Fibroblast of villous mesenchyme (primary cell): ENCODE data around the gene BCAM. TPM values are rescaled to one million over a fixed set of nuclear protein-coding genes. Genes with fewer than 3 reads are reported as not detected.

Experiments
- DNase-seq: peaks from one replicate; pipeline ENCODE4 v3.0.0-alpha.2; 2010; ENCODE audit warnings: low read depth
- H3K4me3 ChIP-seq: 2 replicates; pipeline ENCODE4 v1.5.1; 2011; ENCODE audit warnings: low read depth, mild to moderate bottlenecking, low read length
- total RNA-seq: library from RNA; depleted of rRNA; stranded (reverse); fragments of >200 nt; gene quantifications from 2 replicates; pipeline ENCODE4 v1.2.3, GENCODE V29; 2012
- TF ChIP-seq, protein P1 (sequence below): IDR thresholded peaks from 2 replicates; pipeline ENCODE4 v1.5.1; 2012; ENCODE audit warnings: low read depth, mild to moderate bottlenecking, low read length; ENCODE audit not compliant: insufficient read depth

Gene BCAM
- total RNA-seq, 1 donor = 15.1 TPM

DNA sequence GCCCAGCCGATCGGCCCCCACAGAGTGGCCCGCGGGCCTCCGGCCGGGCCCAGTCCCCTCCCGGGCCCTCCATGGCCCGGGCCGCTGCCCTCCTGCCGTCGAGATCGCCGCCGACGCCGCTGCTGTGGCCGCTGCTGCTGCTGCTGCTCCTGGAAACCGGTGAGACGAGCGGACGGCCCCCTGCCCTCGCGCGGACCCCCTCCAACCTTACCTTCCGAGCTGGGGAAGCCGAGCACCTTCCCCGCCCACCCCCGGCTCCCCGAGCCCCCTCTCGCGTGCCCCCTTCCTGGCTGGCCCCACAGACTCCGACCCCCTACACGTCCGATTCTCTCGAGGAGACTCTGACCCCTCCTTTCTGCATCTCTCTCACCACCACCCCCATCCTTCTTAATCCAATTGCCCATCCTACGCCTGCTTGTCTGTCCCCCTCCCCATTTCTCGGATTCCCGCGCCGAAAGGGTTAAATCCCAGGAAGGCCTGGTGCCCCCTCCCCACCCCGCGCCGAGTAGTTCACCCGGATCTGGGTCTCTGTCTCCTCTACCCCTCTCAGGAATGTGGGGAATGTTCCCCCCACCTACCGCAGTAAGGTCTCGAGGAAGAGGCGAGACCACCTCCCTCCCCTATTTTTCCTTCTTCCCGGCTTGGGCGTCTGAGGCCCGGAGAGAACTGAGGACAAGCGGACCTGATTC is 37.7 kb downstream of the BCAM start:
- DNase-seq = peak; percentile 47
- peak overlapping the region; percentile 91 for H3K4me3 ChIP-seq
- TF ChIP-seq, protein P1, sequence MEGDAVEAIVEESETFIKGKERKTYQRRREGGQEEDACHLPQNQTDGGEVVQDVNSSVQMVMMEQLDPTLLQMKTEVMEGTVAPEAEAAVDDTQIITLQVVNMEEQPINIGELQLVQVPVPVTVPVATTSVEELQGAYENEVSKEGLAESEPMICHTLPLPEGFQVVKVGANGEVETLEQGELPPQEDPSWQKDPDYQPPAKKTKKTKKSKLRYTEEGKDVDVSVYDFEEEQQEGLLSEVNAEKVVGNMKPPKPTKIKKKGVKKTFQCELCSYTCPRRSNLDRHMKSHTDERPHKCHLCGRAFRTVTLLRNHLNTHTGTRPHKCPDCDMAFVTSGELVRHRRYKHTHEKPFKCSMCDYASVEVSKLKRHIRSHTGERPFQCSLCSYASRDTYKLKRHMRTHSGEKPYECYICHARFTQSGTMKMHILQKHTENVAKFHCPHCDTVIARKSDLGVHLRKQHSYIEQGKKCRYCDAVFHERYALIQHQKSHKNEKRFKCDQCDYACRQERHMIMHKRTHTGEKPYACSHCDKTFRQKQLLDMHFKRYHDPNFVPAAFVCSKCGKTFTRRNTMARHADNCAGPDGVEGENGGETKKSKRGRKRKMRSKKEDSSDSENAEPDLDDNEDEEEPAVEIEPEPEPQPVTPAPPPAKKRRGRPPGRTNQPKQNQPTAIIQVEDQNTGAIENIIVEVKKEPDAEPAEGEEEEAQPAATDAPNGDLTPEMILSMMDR = no peak

DNA sequence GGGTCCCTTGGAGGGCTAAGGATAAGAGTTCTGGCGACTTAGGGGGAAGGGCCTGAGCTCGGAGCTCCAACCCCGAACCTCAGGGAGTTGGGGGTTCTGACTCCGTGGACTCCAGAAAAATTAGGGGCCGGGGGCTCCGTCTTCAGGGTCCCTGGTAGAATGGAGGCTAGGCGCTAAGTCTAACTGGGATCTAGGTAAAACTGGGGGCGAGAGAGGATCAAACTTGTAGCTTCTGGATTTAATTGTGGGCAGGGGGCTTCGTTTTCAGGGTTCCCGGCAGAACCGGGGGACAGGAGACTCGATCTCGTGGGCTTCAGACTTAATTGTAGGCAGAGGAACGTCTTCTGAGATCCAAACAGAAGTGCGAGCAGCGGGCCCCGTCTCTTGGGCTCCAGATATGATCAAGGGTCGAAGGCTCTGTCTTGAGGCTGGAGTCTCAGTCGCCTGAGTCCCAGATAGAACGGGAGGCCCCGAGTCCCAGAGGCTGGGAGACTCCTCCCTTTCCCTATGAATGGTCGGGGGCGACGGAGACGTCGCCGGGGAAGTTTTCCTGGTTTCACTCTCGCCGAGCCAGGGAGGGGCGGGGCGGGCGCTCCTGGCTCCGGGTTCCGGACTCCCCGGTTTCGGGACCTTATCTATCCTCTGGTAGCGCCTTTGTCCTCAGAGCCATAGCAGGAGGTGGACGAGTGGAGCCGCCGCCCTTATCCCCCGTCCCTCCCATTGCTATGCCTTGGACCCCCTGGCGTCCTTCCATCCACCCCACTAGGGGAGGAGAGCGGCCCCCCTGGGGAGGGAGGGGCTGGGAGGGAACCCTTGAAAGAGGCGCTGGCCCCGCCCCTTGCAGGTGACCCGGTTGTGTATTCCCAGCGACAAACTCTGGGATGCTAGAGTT is 38.5 kb downstream of the BCAM start:
- peak; percentile 82 for DNase-seq
- TF ChIP-seq, protein P1 = no peak
- peak overlapping the region; percentile 91 for H3K4me3 ChIP-seq

DNA sequence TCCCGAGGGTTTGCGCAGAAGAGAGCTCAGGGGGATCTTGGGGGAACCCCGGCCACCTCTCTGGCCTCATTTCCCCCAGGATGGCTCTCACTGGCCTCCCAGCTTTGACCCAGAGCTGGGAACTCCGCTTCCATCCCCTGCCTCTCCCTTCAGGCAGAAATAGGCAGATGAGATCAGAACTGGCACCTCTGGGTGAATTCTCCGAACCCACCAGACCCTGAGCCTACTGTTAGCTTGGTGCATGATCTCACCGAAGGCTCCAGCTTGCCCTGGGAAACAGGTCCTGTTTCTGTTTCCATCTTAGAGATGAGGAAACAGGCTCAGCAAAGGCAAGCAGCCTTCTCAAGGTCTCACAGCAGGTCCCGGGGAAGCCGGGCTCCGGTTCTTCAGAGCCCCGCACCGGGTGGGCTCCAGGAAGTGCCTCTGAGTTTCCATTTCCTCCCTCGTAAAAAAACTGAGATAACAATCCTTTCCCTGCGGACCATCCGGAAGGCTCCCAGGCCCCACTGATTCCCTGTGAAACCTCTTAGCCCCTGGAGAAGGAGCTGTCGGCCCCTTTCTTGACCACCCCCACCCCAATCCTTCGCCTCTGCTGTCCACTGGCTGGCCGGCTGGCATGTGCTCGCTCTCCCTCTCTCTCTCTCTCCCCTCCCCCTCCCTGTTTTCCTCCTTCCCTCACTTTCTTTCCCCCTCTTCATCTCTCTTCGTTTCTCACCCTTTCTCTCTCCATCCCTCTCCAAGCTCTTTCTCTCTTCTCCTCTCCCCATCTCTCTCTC is 39.3 kb downstream of the BCAM start:
- TF ChIP-seq, protein P1 = no peak
- peak; percentile 75 for DNase-seq
- peak overlapping the region; percentile 91 for H3K4me3 ChIP-seq

DNA sequence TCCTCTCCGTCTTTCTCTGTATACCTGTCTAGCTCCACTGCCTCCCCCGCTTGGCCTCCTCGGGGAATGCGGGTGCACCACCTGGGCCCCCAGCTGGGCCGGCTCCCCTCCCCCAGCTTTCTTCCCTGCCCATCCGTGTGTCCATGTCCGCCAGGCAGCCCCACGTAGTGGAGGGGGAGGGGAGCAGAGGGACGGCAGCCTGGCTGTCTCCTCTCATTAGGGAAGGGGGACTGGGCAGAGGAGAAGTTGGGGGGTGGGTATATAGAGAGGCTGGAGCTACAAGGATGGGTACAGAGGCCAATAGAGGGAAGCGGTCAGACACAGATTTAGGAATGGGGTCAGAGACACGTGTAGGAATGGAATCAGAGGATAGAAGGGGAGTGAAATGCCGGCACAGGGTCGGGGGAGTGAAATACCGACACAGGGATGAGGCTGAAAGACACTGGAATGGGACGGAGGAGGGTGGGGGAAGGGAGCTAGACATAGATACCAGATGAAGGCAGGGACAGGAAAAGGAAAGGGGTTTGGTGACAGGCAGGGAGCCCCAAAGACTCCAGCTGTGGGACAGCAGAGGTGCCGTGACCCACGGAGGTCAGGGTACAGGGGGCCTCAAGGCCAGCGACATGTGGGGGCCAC is 40.0 kb downstream of the BCAM start:
- DNase-seq = peak; percentile 29

DNA sequence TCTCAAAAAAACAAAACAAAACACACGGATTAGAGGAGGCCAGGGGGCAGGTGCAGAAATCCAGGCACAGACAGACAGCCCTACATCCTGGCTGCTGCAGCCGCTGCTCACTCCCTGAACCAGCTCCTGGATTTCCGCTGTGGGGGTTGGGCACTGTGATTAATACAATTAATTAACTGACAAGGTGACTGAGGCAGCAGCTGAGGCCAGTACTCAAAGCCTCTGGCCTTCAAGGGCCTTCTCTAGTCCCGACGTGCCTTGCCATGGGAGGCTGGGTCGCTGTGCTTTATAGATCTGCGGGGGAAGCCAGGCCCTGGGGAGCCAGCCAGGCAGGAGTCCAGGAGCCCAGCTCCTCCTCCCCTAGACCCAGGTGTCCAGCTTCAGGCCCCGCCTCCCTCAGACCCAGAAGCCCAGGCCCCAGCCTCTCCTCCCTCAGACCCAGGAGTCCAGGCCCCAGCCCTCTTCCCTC is 41.8 kb downstream of the BCAM start:
- TF ChIP-seq, protein P1 = no peak
- no peak overlapping the region for H3K4me3 ChIP-seq
- no peak for DNase-seq

More for the DNA sequence above, 40.0 kb downstream of the BCAM start:
- H3K4me3 ChIP-seq = peak overlapping the region; percentile 91
- TF ChIP-seq, protein P1 = no peak

DNA sequence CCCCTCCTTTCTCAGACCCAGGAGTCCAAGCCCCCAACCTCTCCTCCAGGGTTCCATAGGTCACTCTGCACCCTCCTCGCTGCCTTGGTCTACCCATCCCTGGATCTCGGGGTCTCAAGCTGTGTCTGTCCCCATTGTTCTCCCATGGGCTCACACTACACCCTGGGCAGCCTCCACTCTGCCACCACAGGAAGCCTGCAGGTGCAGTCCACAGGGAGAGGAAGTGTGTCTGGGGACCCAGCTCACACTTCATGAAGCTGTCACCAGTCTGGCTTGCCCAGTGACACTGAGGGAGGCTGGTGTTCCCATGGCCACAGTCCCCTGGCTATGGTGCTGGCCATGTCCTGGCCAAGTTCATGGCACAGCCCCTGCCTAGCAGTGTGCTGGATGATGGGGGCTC is 42.5 kb downstream of the BCAM start:
- H3K4me3 ChIP-seq = no peak overlapping the region
- no peak for DNase-seq
- TF ChIP-seq, protein P1 = no peak
